SK-N-SH (cell line): Measurements from ENCODE around the gene FAM184B. TPM values are rescaled to one million over a fixed set of nuclear protein-coding genes. Genes with fewer than 3 reads are reported as not detected.

Source experiments
- CTCF ChIA-PET: fragments of 300-600, 350-600 bp; formaldehyde crosslinking; extraction: SDS; loops from one replicate; lab custom pipeline; 2021; lab: Yijun Ruan, JAX
- POLR2A ChIA-PET: fragments of 350-600 bp; sonication (Branson Sonifier 250); formaldehyde crosslinking; extraction: SDS; loops from one replicate; lab custom pipeline; 2020; ENCODE audit warnings: antibody characterized with exemption, inconsistent platforms; lab: Yijun Ruan, JAX
- DNase-seq: peaks from one replicate; pipeline ENCODE4 v3.0.0; 2012
- H2AFZ ChIP-seq: fragments of 200-600 bp; sonication (generic); 2 replicates; pipeline ENCODE4 v1.8.1; 2016; ENCODE audit warnings: antibody characterized with exemption, mild to moderate bottlenecking, low read depth
- H3F3A ChIP-seq: fragments of 200-600 bp; sonication (generic); replicated peaks from 2 replicates; pipeline ENCODE3; 2016; ENCODE audit warnings: antibody characterized with exemption, mild to moderate bottlenecking; ENCODE audit not compliant: insufficient read depth
- H3K27ac ChIP-seq, 2 experiments: fragments of 200-500 bp in 1 of 2; fragments of 200-600 bp in 1 of 2; sonication (Bioruptor generic) in 1 of 2; sonication (generic), shearing (Covaris generic) in 1 of 2; 2 replicates each; pipeline versions ENCODE4 v1.5.1 to v1.6.1; 2014 to 2016; ENCODE audit warnings: low read depth in 2 of 2, inconsistent platforms in 1 of 2, low read length in 1 of 2, mild to moderate bottlenecking in 1 of 2, mixed read lengths in 1 of 2
- H3K27me3 ChIP-seq: fragments of 200-600 bp; sonication (generic), shearing (Covaris generic); 2 replicates; pipeline ENCODE4 v1.6.1; 2016; ENCODE audit warnings: mixed run types; ENCODE audit not compliant: insufficient read depth
- H3K36me3 ChIP-seq, 2 experiments: fragments of 200-500 bp in 1 of 2; fragments of 200-600 bp in 1 of 2; sonication (Bioruptor generic) in 1 of 2; sonication (generic) in 1 of 2; replicated peaks in 1 of 2; 2 replicates each; pipeline versions ENCODE3 to v1.5.1; 2014 to 2016; ENCODE audit warnings: low read length in 1 of 2, mild to moderate bottlenecking in 1 of 2; ENCODE audit not compliant: insufficient read depth in 2 of 2, control insufficient read depth in 1 of 2
- H3K4me1 ChIP-seq, 2 experiments: fragments of 200-500 bp in 1 of 2; fragments of 200-600 bp in 1 of 2; sonication (Bioruptor generic) in 1 of 2; sonication (generic), shearing (Covaris generic) in 1 of 2; 2 replicates each; pipeline versions ENCODE4 v1.5.1 to v1.6.1; 2014 to 2016; ENCODE audit warnings: low read depth in 1 of 2, low read length in 1 of 2, mixed run types in 1 of 2; ENCODE audit not compliant: insufficient read depth in 2 of 2, control insufficient read depth in 1 of 2
- H3K4me2 ChIP-seq: fragments of 200-600 bp; sonication (generic), shearing (Covaris generic); 2 replicates; pipeline ENCODE4 v1.6.1; 2017; ENCODE audit warnings: mixed run types
- H3K4me3 ChIP-seq, 2 experiments: fragments of 200-500 bp in 1 of 2; fragments of 200-600 bp in 1 of 2; sonication (Bioruptor generic) in 1 of 2; sonication (generic), shearing (Covaris generic) in 1 of 2; 2 replicates each; pipeline versions ENCODE4 v1.5.1 to v1.8.1; 2014 to 2016; ENCODE audit warnings: low read depth in 2 of 2, inconsistent platforms in 1 of 2, low read length in 1 of 2, mild to moderate bottlenecking in 1 of 2, mixed read lengths in 1 of 2, moderate library complexity in 1 of 2
- H3K79me2 ChIP-seq: fragments of 200-600 bp; sonication (generic); 2 replicates; pipeline ENCODE4 v1.8.1; 2017; ENCODE audit warnings: mild to moderate bottlenecking; ENCODE audit not compliant: insufficient read depth
- H3K9ac ChIP-seq: fragments of 200-600 bp; sonication (generic); 2 replicates; pipeline ENCODE4 v1.6.1; 2017; ENCODE audit warnings: mixed run types
- H3K9me2 ChIP-seq: fragments of 200-600 bp; sonication (generic); 2 replicates; pipeline ENCODE4 v1.6.1; 2017; ENCODE audit warnings: mixed run types
- H3K9me3 ChIP-seq: fragments of 200-600 bp; sonication (generic); 2 replicates; pipeline ENCODE4 v1.6.1; 2017; ENCODE audit warnings: mixed run types, mild to moderate bottlenecking, moderate library complexity
- H4K20me1 ChIP-seq: fragments of 200-600 bp; sonication (generic); 2 replicates; pipeline ENCODE4 v1.6.1; 2017; ENCODE audit warnings: mild to moderate bottlenecking, mixed run types; ENCODE audit not compliant: insufficient read depth
- CHD2 ChIP-seq: fragments of 150-350 bp; IDR thresholded peaks from 2 replicates; pipeline ENCODE4 v1.6.1; 2018; ENCODE audit warnings: low read length; ENCODE audit not compliant: partially characterized antibody
- ELF1 ChIP-seq: IDR thresholded peaks from 2 replicates; pipeline ENCODE4 v1.4.0; 2012
- EP300 ChIP-seq, 2 experiments: IDR thresholded peaks; 2 replicates each; pipeline versions ENCODE4 v1.4.0 to v1.6.1; 2012; ENCODE audit warnings: borderline replicate concordance in 1 of 2, low read depth in 1 of 2, low read length in 1 of 2
- FOSL2 ChIP-seq: IDR thresholded peaks from 2 replicates; pipeline ENCODE4 v1.4.0; 2012; ENCODE audit warnings: low read depth, mild to moderate bottlenecking, moderate library complexity, borderline replicate concordance
- FOXM1 ChIP-seq: IDR thresholded peaks from 2 replicates; pipeline ENCODE4 v1.4.0; 2012; ENCODE audit warnings: low read depth, mild to moderate bottlenecking
- MXI1 ChIP-seq: IDR thresholded peaks from 2 replicates; pipeline ENCODE4 v1.6.1; 2012; ENCODE audit warnings: mild to moderate bottlenecking, low read depth, low read length, improper control_type of control experiment
- NFIC ChIP-seq: IDR thresholded peaks from 2 replicates; pipeline ENCODE4 v1.4.0; 2012; ENCODE audit warnings: borderline replicate concordance
- RAD21 ChIP-seq: IDR thresholded peaks from 2 replicates; pipeline ENCODE4 v1.6.1; 2012; ENCODE audit warnings: mild to moderate bottlenecking, low read length
- RFX5 ChIP-seq: IDR thresholded peaks from 2 replicates; pipeline ENCODE4 v1.6.1; 2012; ENCODE audit warnings: mild to moderate bottlenecking, improper control_type of control experiment, low read length
- TAF1 ChIP-seq: IDR thresholded peaks from 2 replicates; pipeline ENCODE4 v1.6.1; 2012; ENCODE audit warnings: low read depth, mild to moderate bottlenecking, low read length, moderate library complexity, borderline replicate concordance
- YY1 ChIP-seq: IDR thresholded peaks from 2 replicates; pipeline ENCODE4 v1.4.0; 2012; ENCODE audit warnings: low read depth, mild to moderate bottlenecking
- WGBS: methylation state at CpG from one replicate; pipeline ENCODE4 v1.1.6; 2017; ENCODE audit warnings: low lambda C conversion rate; 5-methylcytosine and 5-hydroxymethylcytosine counted together
- polyA plus RNA-seq, 3 experiments: library from polyadenylated mRNA; depleted of rRNA; stranded (reverse); fragments of >200 nt; gene quantifications; 2 replicates each; pipeline ENCODE4 v1.2.3, GENCODE V29; 2012
- TF ChIP-seq, protein P1 (sequence below): fragments of 200-600 bp; sonication (generic); IDR thresholded peaks from 2 replicates; pipeline ENCODE4 v1.6.1; 2017; ENCODE audit warnings: antibody characterized with exemption, mild to moderate bottlenecking, moderate library complexity
- TF ChIP-seq, protein P2 (sequence below): fragments of 150-350 bp; IDR thresholded peaks from 2 replicates; pipeline ENCODE4 v1.6.1; 2016; ENCODE audit warnings: mild to moderate bottlenecking, low read depth, low read length

The FAM184B gene
- polyA plus RNA-seq, 1 of the 3 experiments (the other 2 are of a cell fraction) = not detected

DNA sequence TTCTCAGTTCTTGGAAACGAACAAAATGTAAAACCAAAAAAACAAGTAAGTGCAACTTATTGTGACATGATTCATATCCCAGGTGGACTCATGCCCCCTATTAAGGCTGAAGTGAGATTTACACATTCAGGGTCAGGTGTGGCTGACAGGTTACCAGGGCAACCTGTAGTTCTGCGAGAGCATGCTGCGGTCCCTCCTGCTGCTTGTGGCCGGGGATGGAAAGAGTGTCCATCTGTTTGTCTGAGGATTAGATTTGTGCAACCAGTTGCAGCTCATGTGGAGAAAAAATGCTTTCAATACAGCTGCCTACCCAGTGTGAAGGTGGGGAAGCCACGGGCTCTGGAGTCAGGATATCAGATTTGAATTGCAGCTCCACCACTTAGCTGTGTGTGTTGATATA lies 78.8 kb downstream of the FAM184B start:
- H4K20me1 ChIP-seq = no peaks in the 10 kb centered on the region
- no peak for TF ChIP-seq EP300 (IDR thresholded peaks at IDR 0.05; ENCODE audit: borderline replicate concordance in 1 of 2, low read depth in 1 of 2, low read length in 1 of 2)
- H3K27me3 ChIP-seq = no peaks in the 10 kb centered on the region; the same call in 1 of the 2 replicates
- H3K9me3 ChIP-seq = no peaks in the 10 kb centered on the region
- H3K79me2 ChIP-seq = no peaks in the 10 kb centered on the region
- no peak overlapping the region for H3K4me3 ChIP-seq
- no peaks in the 10 kb centered on the region for H3K4me1 ChIP-seq
- H3K4me2 ChIP-seq = no peak overlapping the region
- H3K9ac ChIP-seq = no peak overlapping the region
- CTCF ChIA-PET = no interaction called here
- no peak overlapping the region for H2AFZ ChIP-seq
- no peak overlapping the region for H3K27ac ChIP-seq
- POLR2A ChIA-PET = no interaction called here
- 42% methylated on average over 4 of the region's 5 CpGs for WGBS
- H3K9me2 ChIP-seq = no peaks in the 10 kb centered on the region
- H3K36me3 ChIP-seq = no peaks in the 10 kb centered on the region
- DNase-seq = no peak
- no peaks in the 10 kb centered on the region for H3F3A ChIP-seq

DNA sequence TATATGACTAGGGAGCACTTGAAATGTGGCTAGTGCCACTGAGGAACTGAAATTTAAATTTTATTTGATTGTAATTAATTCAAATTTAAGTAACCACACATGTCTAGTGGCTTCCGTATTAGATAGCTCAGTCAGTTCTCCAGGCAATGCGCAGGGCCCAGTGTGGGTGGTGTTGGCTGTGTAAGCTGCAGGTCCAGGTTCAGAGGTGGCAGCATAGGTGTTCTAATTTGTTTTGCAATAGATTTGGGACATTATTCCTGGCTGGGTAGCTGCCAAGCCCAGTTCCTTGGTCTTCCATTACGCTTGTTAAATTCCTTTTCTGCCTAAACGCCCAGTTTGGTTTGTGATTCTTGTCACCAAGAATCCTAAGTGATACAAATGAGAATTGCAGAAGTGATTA lies 79.5 kb downstream of the FAM184B start:
- WGBS = 76% methylated on average over 4 of the region's 4 CpGs
- Histone ChIP-seq H3K4me1 (no peaks in the 10 kb centered on the region), H3K27me3 (no peaks in the 10 kb centered on the region; the same call in 1 of the 2 replicates), H3K4me2 (no peak overlapping the region), H3K4me3 (no peak overlapping the region), H3K27ac (no peak overlapping the region), H2AFZ (no peak overlapping the region), H3K9ac (no peak overlapping the region), H3K9me2 (no peaks in the 10 kb centered on the region), H4K20me1 (no peaks in the 10 kb centered on the region), H3F3A (no peaks in the 10 kb centered on the region), H3K9me3 (no peaks in the 10 kb centered on the region), H3K79me2 (no peaks in the 10 kb centered on the region), H3K36me3 (no peaks in the 10 kb centered on the region)
- CTCF ChIA-PET = no interaction called here
- POLR2A ChIA-PET = no interaction called here
- no peak for DNase-seq
- TF ChIP-seq MXI1 = no peak
- TF ChIP-seq, protein P1, sequence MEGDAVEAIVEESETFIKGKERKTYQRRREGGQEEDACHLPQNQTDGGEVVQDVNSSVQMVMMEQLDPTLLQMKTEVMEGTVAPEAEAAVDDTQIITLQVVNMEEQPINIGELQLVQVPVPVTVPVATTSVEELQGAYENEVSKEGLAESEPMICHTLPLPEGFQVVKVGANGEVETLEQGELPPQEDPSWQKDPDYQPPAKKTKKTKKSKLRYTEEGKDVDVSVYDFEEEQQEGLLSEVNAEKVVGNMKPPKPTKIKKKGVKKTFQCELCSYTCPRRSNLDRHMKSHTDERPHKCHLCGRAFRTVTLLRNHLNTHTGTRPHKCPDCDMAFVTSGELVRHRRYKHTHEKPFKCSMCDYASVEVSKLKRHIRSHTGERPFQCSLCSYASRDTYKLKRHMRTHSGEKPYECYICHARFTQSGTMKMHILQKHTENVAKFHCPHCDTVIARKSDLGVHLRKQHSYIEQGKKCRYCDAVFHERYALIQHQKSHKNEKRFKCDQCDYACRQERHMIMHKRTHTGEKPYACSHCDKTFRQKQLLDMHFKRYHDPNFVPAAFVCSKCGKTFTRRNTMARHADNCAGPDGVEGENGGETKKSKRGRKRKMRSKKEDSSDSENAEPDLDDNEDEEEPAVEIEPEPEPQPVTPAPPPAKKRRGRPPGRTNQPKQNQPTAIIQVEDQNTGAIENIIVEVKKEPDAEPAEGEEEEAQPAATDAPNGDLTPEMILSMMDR = no peak
- TF ChIP-seq, protein P2, sequence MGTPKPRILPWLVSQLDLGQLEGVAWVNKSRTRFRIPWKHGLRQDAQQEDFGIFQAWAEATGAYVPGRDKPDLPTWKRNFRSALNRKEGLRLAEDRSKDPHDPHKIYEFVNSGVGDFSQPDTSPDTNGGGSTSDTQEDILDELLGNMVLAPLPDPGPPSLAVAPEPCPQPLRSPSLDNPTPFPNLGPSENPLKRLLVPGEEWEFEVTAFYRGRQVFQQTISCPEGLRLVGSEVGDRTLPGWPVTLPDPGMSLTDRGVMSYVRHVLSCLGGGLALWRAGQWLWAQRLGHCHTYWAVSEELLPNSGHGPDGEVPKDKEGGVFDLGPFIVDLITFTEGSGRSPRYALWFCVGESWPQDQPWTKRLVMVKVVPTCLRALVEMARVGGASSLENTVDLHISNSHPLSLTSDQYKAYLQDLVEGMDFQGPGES = no peak
- TF ChIP-seq, all 33 proteins: peak for 0

- H3K9me3 ChIP-seq = no peaks in the 10 kb centered on the region
- no peak overlapping the region for H3K4me2 ChIP-seq
- POLR2A ChIA-PET = no interaction called here
- H2AFZ ChIP-seq = no peak overlapping the region
- TF ChIP-seq RAD21 (no peak), TAF1 (no peak), FOSL2 (no peak), RFX5 (no peak), YY1 (no peak), FOXM1 (no peak), CHD2 (no peak), NFIC (no peak), ELF1 (no peak)
- H3K9me2 ChIP-seq = no peaks in the 10 kb centered on the region
- WGBS = 58% methylated on average over 8 of the region's 8 CpGs
- no peaks in the 10 kb centered on the region for H3K79me2 ChIP-seq
- no peaks in the 10 kb centered on the region for H3K4me1 ChIP-seq
- H3K27ac ChIP-seq = no peak overlapping the region
- H3K9ac ChIP-seq = no peak overlapping the region
- CTCF ChIA-PET = interaction anchor here (1.4 kb wide), 1 partner anchor 13 kb away, joined by 3 read pairs; no protein-coding TSS in a partner anchor
- no peaks in the 10 kb centered on the region for H4K20me1 ChIP-seq
- no peak for DNase-seq
- H3K36me3 ChIP-seq = no peaks in the 10 kb centered on the region
- H3K27me3 ChIP-seq = no peaks in the 10 kb centered on the region; the same call in 1 of the 2 replicates
- no peaks in the 10 kb centered on the region for H3F3A ChIP-seq
- H3K4me3 ChIP-seq = no peak overlapping the region
Measured at GRCh38 chr4:17701138-17701839, 80.1 kb downstream of the FAM184B start.
